Neural cell (in vitro differentiated cells): ENCODE data around the gene SEC24D.

Source experiments
- EZH2 ChIP-seq: fragments of 200-600, 300-800 bp; shearing (Covaris generic), sonication (generic); IDR thresholded peaks from 2 replicates; pipeline ENCODE4 v1.6.1; 2014; ENCODE audit warnings: antibody characterized with exemption, low read length, borderline replicate concordance, mild to moderate bottlenecking; ENCODE audit not compliant: insufficient read depth, poor library complexity, severe bottlenecking
- POLR2AphosphoS5 ChIP-seq: IDR thresholded peaks from 2 replicates; pipeline ENCODE4 v1.6.1; 2012
- TF ChIP-seq, protein P1 (sequence below): fragments of 450-650 bp; IDR thresholded peaks from 2 replicates; pipeline ENCODE4 v1.5.1; 2014; ENCODE audit warnings: antibody characterized with exemption, mild to moderate bottlenecking, moderate library complexity; ENCODE audit not compliant: poor library complexity, severe bottlenecking

- TF ChIP-seq, protein P1, sequence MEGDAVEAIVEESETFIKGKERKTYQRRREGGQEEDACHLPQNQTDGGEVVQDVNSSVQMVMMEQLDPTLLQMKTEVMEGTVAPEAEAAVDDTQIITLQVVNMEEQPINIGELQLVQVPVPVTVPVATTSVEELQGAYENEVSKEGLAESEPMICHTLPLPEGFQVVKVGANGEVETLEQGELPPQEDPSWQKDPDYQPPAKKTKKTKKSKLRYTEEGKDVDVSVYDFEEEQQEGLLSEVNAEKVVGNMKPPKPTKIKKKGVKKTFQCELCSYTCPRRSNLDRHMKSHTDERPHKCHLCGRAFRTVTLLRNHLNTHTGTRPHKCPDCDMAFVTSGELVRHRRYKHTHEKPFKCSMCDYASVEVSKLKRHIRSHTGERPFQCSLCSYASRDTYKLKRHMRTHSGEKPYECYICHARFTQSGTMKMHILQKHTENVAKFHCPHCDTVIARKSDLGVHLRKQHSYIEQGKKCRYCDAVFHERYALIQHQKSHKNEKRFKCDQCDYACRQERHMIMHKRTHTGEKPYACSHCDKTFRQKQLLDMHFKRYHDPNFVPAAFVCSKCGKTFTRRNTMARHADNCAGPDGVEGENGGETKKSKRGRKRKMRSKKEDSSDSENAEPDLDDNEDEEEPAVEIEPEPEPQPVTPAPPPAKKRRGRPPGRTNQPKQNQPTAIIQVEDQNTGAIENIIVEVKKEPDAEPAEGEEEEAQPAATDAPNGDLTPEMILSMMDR: no peak
- TF ChIP-seq EZH2 (no peak), POLR2AphosphoS5 (no peak)
These were observed 18.6 kb downstream of the SEC24D start for GRCh38 chr4:118817178-118817930.
